ENCODE data around the gene CDT1.

The CDT1 gene

GRCh38 chr16:88813269-88814143 is 9.9 kb downstream of the CDT1 start:
- TF ChIP-seq POLR2A (IDR thresholded peaks at IDR 0.05; ENCODE audit: low read depth, low read length) (no peak), SPI1 (IDR thresholded peaks at IDR 0.05; ENCODE audit: low read depth, low read length) (no peak), TAF1 (IDR thresholded peaks at IDR 0.05; ENCODE audit: low read depth, low read length) (no peak), PAX5 (IDR thresholded peaks at IDR 0.05; ENCODE audit: insufficient read depth, low read length, severe bottlenecking) (no peak), POU2F2 (IDR thresholded peaks at IDR 0.05; ENCODE audit: low read depth, low read length) (no peak), POLR2AphosphoS5 (IDR thresholded peaks at IDR 0.05; ENCODE audit: low read depth, low read length) (no peak)
- DNase-seq (ENCODE audit: insufficient read length, low spot score) (no peak), FAIRE-seq (no peak)

GRCh38 chr16:88814144-88814502 is 10.5 kb downstream of the CDT1 start:
- DNase-seq (ENCODE audit: insufficient read length, low spot score), result no peak

GRCh38 chr16:88815227-88815626 is 11.6 kb downstream of the CDT1 start:
- no peak for TF ChIP-seq POLR2AphosphoS5 (IDR thresholded peaks at IDR 0.05; ENCODE audit: low read depth, low read length)
- TF ChIP-seq PAX5 (IDR thresholded peaks at IDR 0.05; ENCODE audit: insufficient read depth, low read length, severe bottlenecking), result no peak
- TF ChIP-seq POLR2A (IDR thresholded peaks at IDR 0.05; ENCODE audit: low read depth, low read length), result no peak
- no peak for TF ChIP-seq TAF1 (IDR thresholded peaks at IDR 0.05; ENCODE audit: low read depth, low read length)
- no peak for TF ChIP-seq SPI1 (IDR thresholded peaks at IDR 0.05; ENCODE audit: low read depth, low read length)
- TF ChIP-seq POU2F2 (IDR thresholded peaks at IDR 0.05; ENCODE audit: low read depth, low read length), result no peak
- no peak for FAIRE-seq
- no peak for DNase-seq (ENCODE audit: insufficient read length, low spot score)

More at GRCh38 chr16:88814144-88814502, 10.5 kb downstream of the CDT1 start:
- TF ChIP-seq SPI1 (IDR thresholded peaks at IDR 0.05; ENCODE audit: low read depth, low read length), result no peak
- TF ChIP-seq POLR2A (IDR thresholded peaks at IDR 0.05; ENCODE audit: low read depth, low read length), result no peak
- TF ChIP-seq POU2F2 (IDR thresholded peaks at IDR 0.05; ENCODE audit: low read depth, low read length), result no peak
- no peak for TF ChIP-seq PAX5 (IDR thresholded peaks at IDR 0.05; ENCODE audit: insufficient read depth, low read length, severe bottlenecking)
- TF ChIP-seq POLR2AphosphoS5 (IDR thresholded peaks at IDR 0.05; ENCODE audit: low read depth, low read length), result no peak
- no peak for TF ChIP-seq TAF1 (IDR thresholded peaks at IDR 0.05; ENCODE audit: low read depth, low read length)
- FAIRE-seq, result no peak

- FAIRE-seq (peak; percentile 95), DNase-seq (ENCODE audit: insufficient read length, low spot score) (peak; percentile 64)
- no peak for TF ChIP-seq PAX5 (IDR thresholded peaks at IDR 0.05; ENCODE audit: insufficient read depth, low read length, severe bottlenecking)
- TF ChIP-seq POLR2A (IDR thresholded peaks at IDR 0.05; ENCODE audit: low read depth, low read length), result no peak
- TF ChIP-seq POLR2AphosphoS5 (IDR thresholded peaks at IDR 0.05; ENCODE audit: low read depth, low read length), result no peak
- TF ChIP-seq SPI1 (IDR thresholded peaks at IDR 0.05; ENCODE audit: low read depth, low read length), result no peak
- no peak for TF ChIP-seq POU2F2 (IDR thresholded peaks at IDR 0.05; ENCODE audit: low read depth, low read length)
- no peak for TF ChIP-seq TAF1 (IDR thresholded peaks at IDR 0.05; ENCODE audit: low read depth, low read length)
These were observed 12.5 kb downstream of the CDT1 start for GRCh38 chr16:88815901-88816589.

GRCh38 chr16:88816736-88817535 is 13.3 kb downstream of the CDT1 start:
- DNase-seq (ENCODE audit: insufficient read length, low spot score) (no peak), FAIRE-seq (no peak)
- TF ChIP-seq POLR2AphosphoS5 (IDR thresholded peaks at IDR 0.05; ENCODE audit: low read depth, low read length) (no peak), POLR2A (IDR thresholded peaks at IDR 0.05; ENCODE audit: low read depth, low read length) (no peak), POU2F2 (IDR thresholded peaks at IDR 0.05; ENCODE audit: low read depth, low read length) (no peak), PAX5 (IDR thresholded peaks at IDR 0.05; ENCODE audit: insufficient read depth, low read length, severe bottlenecking) (no peak), SPI1 (IDR thresholded peaks at IDR 0.05; ENCODE audit: low read depth, low read length) (no peak), TAF1 (IDR thresholded peaks at IDR 0.05; ENCODE audit: low read depth, low read length) (no peak)

- DNase-seq (ENCODE audit: insufficient read length, low spot score), result no peak
- TF ChIP-seq PAX5 (IDR thresholded peaks at IDR 0.05; ENCODE audit: insufficient read depth, low read length, severe bottlenecking) (no peak), POLR2AphosphoS5 (IDR thresholded peaks at IDR 0.05; ENCODE audit: low read depth, low read length) (no peak)
- FAIRE-seq, result no peak
These were observed 14.4 kb downstream of the CDT1 start for GRCh38 chr16:88817785-88818574.

- DNase-seq (ENCODE audit: insufficient read length, low spot score) (no peak), FAIRE-seq (no peak)
- TF ChIP-seq TAF1 (IDR thresholded peaks at IDR 0.05; ENCODE audit: low read depth, low read length) (no peak), SPI1 (IDR thresholded peaks at IDR 0.05; ENCODE audit: low read depth, low read length) (no peak), POU2F2 (IDR thresholded peaks at IDR 0.05; ENCODE audit: low read depth, low read length) (no peak), POLR2A (IDR thresholded peaks at IDR 0.05; ENCODE audit: low read depth, low read length) (no peak), PAX5 (IDR thresholded peaks at IDR 0.05; ENCODE audit: insufficient read depth, low read length, severe bottlenecking) (no peak), POLR2AphosphoS5 (IDR thresholded peaks at IDR 0.05; ENCODE audit: low read depth, low read length) (no peak)
These were observed 14.9 kb downstream of the CDT1 start for GRCh38 chr16:88818575-88818874.

- TF ChIP-seq POLR2A (IDR thresholded peaks at IDR 0.05; ENCODE audit: low read depth, low read length) (no peak), POLR2AphosphoS5 (IDR thresholded peaks at IDR 0.05; ENCODE audit: low read depth, low read length) (no peak), POU2F2 (IDR thresholded peaks at IDR 0.05; ENCODE audit: low read depth, low read length) (no peak), PAX5 (IDR thresholded peaks at IDR 0.05; ENCODE audit: insufficient read depth, low read length, severe bottlenecking) (no peak)
- FAIRE-seq (no peak), DNase-seq (ENCODE audit: insufficient read length, low spot score) (no peak)
These were observed 15.5 kb downstream of the CDT1 start for GRCh38 chr16:88819126-88819525.

Measured in GM12891 (cell line).